Testis (tissue), 2 donors: Measurements from ENCODE around the gene EEF1AKMT2.

Experiments used
- POLR2A ChIP-seq: fragments of 450-650 bp; IDR thresholded peaks from one replicate; pipeline ENCODE4 v1.6.1; 2017; ENCODE audit warnings: antibody characterized with exemption, mild to moderate bottlenecking, moderate library complexity
- TF ChIP-seq, protein P1 (sequence below), 3 experiments: fragments of 450-650 bp in 2 of 3; fragments of 200-600 bp in 1 of 3; sonication (generic) in 1 of 3; IDR thresholded peaks; one replicate each; pipeline ENCODE4 v1.5.1; 2016 to 2019; ENCODE audit warnings: antibody characterized with exemption in 3 of 3, mild to moderate bottlenecking in 2 of 3, moderate library complexity in 1 of 3

DNA sequence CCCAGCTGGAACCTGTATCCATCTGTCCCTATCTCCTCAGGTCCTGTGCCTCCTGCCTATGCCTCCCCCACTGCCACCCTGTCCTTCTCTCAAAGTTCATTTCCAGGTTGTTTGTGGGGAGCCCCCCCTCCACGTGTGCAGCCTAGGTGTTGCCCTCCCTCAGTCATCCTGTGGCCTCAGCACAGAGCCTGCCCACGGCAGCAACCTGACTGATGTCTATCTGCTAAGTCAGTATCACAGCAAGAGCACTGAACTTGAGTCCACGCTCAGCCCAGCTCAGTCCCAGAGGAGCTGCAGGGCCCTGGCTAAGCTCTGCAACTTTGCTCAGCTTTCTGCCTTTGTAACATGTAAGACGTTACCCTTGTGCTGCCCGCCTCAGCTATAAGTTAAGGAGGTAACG lies 76.2 kb downstream of the EEF1AKMT2 start:
- TF ChIP-seq, protein P1, sequence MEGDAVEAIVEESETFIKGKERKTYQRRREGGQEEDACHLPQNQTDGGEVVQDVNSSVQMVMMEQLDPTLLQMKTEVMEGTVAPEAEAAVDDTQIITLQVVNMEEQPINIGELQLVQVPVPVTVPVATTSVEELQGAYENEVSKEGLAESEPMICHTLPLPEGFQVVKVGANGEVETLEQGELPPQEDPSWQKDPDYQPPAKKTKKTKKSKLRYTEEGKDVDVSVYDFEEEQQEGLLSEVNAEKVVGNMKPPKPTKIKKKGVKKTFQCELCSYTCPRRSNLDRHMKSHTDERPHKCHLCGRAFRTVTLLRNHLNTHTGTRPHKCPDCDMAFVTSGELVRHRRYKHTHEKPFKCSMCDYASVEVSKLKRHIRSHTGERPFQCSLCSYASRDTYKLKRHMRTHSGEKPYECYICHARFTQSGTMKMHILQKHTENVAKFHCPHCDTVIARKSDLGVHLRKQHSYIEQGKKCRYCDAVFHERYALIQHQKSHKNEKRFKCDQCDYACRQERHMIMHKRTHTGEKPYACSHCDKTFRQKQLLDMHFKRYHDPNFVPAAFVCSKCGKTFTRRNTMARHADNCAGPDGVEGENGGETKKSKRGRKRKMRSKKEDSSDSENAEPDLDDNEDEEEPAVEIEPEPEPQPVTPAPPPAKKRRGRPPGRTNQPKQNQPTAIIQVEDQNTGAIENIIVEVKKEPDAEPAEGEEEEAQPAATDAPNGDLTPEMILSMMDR (IDR thresholded peaks at IDR 0.05): no peak
- no peak for TF ChIP-seq POLR2A
